Stimulated activated CD8-positive, alpha-beta memory T cell treated with anti-CD3 and anti-CD28 coated beads, Interleukin-2, amount 100 ng/mL, for 48 hours (primary cell): ENCODE results near the gene ZNF385B.

ENCODE experiments used
- DNase-seq, 2 donors: peaks; one replicate each; pipeline ENCODE4 v3.0.0-alpha.2; 2020; ENCODE audit warnings: low read depth in 2 of 2

ZNF385B gene

DNA sequence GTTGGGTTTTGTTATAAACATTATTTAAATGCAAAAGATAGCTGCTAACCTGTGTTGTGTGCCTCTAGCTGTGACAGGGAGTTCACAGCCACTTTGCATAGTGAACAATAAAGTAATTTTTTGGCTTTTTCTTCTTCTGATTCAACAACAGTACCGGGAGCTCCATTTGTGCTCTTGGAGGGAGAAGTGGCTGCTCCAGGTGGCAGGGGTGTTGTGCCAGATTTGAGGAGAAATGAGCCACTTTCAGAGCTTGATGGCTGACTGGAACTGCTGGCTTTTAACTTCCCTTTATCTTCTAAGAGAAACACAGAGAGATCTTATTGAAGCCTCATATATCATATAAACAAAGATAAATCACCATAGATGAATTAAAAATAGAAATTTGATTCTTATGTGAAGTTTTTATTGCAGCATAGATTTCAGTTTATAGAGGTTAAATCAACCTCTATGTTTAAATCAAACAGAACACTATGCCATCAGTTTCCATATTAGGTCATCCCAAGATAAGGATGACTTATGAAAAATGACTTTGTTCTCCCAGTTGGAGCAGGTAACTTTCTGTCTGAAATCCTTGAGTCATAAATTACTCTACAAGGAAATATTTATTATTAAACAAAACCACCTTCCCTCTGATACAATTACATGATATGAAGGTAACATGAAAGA is 414.8 kb downstream of the ZNF385B start:
- no peak for DNase-seq

DNA sequence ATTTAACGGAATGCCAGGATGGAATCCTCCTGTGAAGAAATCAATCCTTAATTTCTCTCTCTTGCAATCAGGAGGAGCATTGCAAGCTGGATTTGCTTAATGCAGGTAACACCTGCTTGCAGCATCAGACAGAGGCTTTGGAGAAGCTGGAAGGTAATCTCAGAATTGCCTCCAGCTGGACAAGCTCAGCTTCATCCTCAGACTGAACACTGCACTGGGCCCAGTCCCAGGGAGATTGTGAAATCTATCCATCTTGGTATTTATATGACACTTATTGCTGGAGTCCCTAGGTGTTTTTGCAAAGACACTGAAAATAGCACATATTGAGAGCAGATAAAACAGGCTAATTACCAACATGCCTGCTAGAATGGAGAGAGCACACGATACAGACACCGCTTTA is 417.4 kb downstream of the ZNF385B start:
- DNase-seq, result no peak

DNA sequence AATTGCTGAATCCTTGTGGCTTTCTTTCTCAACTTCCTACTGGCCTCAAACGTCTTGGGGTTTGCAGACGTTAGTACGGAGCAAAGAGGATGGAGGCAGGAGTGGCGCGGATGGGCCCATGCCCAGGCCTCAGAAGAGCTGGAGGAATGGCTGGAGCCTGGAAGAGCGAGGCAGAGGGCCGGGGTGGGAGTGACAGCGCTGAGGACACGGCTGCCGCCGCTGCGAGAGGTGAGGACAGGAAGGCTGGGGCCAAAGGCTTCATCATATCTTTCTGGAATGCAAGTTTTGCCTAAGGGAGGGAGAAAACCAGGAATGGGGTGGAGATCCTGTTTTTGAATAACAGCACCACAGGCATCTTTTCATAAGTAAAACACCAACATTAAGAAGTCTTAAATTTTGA is 418.2 kb downstream of the ZNF385B start:
- no peak for DNase-seq

DNA sequence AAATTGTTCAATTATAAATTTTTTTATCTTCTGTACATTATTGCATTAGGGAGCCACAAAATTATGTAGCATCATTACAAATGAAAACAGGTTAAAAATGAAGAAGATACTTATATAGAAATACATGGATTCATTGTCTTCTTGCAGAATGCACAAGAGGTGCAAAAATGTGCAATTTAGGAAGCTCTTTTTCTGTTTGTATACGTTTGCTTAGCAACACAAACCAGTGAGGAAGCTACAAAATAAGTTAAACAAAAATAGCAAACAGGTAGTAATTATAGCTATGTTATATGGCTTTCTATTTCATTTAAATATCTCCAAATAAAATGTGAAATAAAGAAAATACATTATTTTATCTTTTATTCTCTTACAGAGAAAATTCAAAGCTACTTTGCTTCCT is 419.2 kb downstream of the ZNF385B start:
- DNase-seq, result no peak

DNA sequence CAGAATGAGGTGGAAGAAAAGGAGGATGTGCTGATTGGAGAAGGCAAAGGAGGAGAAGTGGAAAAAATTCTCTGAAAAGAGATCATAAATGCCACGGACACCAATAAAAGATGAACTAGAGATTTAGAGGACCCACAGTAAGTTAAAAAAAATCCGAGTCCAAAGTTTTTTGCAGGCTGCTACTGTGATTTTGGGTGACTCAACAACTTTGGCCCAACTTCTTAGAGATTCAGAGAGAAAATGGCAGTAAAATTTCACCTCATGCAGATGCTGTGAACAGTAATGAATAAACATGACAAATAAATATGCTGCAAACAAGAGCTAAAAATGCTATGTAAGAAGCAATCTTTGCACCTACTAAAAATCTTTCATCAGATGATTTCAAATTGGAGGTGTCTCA is 419.9 kb downstream of the ZNF385B start:
- no peak for DNase-seq

DNA sequence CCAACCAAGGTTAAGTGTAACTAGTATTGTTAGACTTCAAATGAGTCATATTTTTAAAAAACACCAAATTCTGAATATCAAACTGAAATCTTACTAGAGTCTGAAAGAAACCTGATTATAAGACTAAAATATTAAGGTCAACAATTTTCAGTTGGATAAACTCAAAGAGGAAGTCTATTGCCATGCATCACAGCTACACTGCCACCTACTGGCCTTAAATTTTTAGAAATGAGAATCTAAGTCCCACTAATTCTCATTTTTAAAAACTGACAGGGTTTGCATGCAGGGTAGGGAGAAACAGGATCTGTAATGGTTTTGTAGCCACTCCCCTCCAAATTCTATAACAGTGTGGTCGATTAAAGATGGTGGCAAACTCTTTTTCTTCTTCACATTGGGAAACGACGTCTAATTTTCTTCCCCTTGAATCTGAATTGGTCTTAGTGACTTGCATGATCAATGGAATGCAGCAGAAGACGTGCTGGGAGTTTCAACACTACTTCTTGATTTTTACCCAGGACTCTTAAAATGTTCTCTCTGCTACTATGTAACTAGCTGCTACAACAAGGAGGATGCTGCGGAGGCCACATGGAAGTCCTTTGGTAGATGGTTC is 420.7 kb downstream of the ZNF385B start:
- no peak for DNase-seq

DNA sequence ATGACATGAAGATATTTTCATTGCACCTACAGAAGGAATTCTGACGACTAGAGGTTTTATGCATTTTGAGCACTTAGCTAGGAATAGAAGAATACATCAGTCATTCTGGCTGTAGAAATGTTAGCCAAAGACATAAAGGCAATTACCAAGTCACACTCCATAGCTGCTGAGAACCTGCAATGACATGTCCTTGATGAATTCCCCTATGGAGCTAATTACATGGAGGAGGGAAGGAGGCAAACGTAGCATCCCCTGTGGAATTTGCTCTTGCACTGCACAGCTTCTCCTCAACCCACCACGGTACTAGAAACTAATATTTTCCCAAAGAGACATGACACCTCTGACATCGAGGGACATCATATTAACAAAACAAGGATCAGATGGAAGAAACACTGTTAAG is 422.8 kb downstream of the ZNF385B start:
- no peak for DNase-seq

DNA sequence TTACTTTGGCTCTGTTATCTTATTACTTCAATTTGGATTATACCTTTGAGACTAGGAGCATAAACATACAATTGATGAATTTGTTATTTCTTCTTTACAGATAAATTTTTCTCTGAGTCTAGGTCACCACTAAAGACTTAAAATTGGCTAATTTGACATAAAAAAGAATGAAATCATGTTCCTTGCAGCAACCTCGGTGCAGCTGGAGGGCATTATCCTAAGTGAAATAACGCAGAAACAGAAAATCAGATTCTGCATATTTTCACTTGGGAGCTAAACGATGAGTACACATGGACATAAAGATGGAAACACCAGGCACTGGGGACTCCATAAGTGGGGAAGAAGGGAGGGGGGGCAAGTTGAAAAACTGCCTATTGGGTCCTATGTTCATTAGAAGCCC is 424.0 kb downstream of the ZNF385B start:
- DNase-seq, result no peak

DNA sequence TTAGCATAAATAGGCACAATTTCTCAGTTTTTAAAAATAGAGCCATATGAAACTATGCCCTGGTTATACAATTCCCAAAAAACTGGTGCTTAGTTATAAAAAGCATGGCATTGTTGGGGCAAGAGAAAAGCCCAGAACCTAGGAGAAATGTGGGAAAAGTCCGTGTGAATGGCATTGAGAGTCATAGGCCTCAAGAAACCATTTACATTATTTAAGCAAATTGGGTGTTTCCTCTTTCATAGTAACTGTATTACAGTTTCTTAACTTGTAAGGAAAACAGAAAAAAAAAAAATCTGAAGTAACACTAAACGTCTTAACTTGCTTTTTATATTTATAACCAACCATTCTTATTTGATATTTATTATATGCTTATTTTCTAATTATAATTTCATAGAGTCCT is 425.8 kb downstream of the ZNF385B start:
- no peak for DNase-seq

DNA sequence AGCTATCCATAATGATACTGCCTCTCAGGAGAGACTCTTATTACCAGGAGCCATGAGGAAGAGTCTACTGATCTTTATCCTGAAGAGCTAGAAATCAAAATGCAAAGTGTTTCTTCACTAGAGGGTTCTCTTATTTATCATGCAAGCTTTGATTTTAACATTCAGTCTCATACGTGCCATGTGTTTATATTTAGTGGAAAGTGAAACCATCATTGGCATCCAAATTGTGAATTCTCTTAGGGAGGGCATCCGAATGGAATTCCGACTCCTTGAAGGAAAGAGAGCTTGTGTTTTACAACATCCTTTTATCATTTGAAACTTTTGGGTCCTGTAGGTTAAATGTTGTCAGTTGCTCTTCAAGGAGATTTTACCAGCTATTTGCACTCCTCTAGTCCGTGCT is 426.4 kb downstream of the ZNF385B start:
- DNase-seq, result no peak

DNA sequence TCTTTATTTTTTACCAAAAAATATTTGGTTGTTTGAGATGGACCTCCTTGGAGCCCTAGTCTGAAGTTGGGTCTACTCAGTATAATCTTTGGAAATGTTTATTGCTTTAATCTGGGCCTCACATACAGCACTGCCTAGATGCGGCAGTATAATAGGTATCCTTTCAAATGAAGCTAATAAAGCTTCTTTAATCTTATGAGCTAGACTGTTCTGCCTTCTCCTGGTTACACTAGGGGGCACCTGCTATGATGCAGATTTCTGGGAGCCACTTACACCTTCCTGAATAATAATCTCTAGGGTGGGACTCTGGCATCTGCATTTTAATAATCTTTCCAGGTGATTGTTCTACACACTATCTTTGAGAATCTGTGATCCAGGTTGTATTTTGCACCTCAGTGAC is 427.1 kb downstream of the ZNF385B start:
- DNase-seq, result no peak

DNA sequence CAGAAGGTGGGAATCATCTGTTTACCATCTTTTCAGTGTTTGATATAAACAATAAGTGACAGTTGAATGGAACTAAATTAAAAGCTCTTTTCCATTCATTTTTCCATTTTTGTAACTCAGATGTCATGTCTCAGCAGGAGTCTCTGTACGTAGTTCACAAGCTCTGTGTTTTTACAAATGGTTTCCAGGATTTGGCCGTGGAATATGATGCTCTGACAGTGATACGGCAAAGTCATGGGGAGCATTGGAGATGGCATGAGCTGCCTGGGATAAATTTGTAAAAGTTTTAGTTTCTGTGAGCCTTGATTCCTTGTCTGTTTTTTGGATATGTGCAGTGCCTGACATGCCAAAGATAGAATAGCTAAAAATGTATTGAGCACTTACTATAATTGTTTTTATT is 428.7 kb downstream of the ZNF385B start:
- DNase-seq, result no peak

DNA sequence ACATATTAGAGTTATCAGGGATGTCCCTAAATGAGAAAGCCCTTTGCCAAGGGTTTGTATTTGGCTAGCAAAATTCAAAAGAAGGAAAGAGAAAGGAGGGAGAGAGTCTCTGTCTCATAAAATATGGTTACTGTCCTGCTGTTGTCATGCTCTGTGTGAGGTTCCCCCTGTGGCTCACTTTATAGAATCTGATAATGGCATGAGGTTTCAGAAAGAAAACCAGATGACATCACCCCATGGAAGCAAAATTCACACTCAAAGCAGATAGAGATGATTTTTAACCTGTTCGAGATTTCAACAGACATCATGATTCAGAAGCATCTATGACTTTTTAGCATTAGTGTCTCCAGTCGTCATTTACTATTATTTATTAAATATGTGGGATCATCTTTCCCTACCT is 431.8 kb downstream of the ZNF385B start:
- DNase-seq, result no peak

DNA sequence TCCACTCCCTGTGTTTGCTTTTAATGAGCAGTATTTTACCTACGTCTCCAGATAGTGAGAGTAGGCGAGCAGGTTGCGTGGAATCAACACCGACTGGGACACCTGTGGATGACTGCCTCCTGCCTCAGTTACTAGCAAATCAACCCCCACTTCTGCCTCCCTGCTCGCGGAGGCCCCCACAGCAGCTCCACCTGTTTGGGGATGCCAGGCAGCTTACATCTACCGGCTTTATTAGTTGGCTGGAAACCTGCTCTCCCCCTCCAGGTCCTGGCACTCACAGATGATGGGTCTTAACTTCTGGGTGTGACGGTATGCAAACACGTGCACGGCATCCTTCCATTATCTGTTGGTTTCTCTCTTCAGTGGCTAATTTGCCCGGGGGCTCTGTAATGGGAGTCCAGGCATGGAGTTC is 432.3 kb downstream of the ZNF385B start:
- no peak for DNase-seq

DNA sequence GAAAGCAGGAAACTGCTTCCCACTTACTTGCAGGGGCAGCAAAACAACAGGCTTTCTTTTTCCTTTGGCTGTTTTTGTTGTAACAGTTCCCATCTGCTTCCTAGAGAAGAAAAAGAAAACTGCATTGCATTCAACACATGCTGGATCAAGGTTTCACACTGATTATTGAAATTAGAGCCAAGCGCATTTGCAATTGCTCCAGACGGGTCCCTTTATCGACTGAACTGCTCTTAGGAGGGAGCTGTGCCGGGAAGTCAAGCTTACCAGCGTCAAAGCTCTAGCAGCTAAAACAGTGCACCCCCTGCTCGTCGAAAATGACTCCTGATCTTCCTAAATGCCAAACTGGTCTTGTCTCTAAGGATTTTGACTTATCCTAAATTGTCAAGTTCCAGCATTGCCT is 432.8 kb downstream of the ZNF385B start:
- DNase-seq, result no peak

DNA sequence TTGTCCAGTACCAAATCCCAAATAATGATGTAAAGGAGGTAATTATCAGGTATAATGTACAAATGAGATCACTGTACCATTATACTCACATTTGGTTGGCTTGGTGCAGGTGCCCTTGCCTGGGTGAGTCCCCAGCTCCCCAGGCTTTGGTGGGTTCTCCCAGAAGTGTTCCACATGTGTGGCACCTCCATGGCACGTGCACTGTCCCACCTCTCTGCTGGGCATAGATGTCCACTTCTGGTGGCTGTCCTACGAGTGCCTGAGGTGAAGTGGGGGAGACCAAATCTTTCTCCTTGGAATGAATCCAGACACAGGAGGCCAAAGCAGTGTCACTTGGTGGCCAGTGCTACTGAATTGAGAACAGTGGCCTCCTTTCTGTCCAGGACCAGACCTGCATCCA is 434.3 kb downstream of the ZNF385B start:
- DNase-seq, result no peak

DNA sequence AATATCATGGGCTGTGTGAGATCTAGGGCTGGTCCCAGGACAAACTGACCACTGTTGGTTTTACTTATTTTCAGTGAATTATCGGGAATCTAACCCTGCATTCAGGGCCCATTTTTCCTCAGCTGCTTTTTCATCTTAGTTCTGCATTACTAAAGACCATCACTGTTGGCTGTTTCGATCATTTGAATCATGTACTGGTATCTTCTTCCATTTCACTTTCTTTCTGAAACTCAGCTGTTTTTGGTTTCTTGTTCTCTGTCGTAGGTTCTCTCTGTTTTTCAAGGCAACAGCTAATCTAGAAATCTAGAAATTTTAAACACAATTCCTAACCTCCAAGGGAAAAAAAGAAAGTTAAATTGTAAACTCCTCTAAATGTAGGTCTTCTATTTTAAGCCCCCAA is 436.8 kb downstream of the ZNF385B start:
- no peak for DNase-seq

DNA sequence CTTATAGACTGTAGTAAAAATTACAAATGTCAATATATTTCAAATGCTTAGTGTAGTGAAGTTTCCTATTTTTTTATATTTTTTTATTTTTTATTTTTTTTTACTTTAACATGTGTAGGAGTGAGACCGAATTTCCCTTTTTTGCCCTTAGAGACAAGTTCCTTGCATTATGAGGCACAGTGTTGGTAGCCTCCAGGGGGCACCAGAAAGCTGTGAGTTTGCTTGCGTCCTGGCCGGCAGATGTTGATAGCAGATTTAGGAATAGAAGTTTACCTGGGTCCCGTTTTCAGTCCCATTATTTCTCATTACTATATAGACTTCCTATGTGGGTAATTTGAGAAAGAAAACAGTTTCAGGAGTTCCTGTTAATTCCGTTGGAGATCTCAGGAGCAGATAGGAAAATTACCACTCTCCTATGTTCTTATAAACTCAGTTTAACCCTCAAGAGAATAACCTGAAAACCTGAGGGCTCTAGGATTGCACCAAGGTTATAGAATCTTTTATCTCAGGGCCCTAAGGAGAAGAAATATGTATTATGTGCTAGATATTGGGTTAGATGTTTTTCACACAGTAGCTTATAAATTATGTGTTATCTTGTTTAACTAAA is 439.3 kb downstream of the ZNF385B start:
- DNase-seq, result peak; percentile 19 to 28

DNA sequence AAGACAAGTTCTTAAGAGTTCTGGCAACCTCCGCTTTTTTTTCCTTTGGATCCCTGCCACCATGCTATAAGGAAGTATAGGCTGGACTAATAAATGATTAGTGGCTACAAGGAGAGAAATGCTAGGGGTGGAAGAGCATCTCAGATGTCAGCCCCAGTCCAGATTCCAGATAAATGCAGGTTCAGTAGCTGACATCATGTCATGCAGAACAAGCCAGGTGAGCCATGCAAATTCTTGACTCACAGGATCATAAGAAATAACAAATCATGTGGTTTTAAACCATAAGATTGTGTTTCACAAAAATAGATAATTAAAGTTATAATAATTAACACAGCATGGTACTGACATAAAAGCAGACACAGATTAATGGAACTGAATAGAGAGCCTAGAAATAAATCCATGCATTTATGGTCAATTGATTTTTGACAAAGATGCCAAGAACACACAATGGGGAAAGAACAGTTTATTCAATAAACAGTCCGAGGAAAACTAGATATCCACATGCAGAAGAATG is 443.9 kb downstream of the ZNF385B start:
- no peak for DNase-seq

DNA sequence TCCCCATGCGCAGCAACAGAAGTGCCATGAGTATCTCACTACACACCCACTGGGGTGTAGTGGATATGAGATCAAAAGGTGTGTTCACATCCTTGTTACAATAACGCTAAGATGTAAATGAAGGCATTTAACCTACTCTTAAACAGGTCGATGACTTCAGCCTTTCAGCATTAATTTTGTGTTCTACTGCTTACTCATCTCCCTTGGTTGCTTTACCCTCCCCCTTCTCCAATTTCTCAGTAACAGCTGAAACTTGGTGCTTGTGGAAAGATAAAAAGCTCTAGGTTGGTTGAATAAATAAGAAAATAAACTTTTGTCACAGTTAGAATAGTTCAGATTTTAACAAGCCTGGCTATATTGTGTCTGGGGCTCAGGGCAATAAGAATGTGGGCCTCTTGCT is 449.3 kb downstream of the ZNF385B start:
- DNase-seq, result no peak

DNA sequence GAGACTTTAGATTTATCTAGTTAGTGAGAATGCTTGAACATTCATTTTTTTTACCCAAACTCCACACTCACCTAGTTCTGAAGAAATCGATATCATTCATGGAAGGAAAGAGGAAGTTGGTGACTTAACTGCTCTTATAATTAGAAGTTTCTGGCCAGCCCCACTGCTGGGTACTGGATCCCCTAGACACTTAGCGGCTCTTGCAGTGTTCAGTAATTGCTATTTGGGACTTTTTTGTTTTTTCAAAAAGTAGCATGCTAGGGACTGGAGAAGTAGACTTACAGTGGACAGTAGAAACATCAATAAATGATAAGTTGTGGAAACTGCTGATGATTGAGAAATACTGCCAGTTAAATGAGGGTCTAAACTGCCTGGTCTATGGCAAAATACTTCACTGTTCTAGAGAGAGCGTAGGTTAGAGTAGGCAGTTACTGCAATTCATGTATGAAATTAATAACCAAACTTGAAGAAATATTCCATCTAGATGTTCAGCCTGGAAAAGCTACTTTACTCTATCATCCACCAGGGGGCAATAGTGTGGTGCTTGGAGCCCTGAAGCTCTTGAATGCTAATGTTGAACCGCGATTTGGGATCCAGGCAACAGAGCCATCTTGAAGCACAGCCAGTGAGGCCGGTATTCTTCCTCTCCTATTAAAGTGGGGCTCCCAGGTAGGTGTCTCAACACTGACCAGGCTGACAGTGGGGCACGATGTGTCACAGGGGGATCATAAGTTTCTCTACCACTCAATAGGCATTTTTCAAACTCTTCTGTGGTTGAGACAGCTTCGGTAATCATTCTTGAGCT is 450.7 kb downstream of the ZNF385B start:
- peak in 1 of 2 donors; percentile 2 for DNase-seq

DNA sequence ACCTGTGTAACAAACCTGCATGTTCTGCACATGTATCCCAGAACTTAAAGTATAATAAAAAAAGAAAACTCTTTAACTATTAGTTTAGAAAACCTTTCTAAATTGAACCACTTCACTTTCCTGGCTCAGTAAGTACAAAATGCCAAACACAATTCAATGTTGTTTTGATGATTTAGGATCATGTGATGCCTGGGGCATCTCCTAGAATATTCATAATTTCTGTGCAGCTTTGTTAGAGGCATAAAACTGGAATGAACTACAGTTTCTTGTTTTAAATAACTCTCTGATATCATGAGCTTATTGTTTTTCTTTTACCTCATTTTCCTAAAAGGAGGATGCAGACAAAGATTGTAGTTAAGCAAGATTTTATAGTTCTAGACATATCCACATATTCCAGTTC is 457.8 kb downstream of the ZNF385B start:
- DNase-seq, result no peak

DNA sequence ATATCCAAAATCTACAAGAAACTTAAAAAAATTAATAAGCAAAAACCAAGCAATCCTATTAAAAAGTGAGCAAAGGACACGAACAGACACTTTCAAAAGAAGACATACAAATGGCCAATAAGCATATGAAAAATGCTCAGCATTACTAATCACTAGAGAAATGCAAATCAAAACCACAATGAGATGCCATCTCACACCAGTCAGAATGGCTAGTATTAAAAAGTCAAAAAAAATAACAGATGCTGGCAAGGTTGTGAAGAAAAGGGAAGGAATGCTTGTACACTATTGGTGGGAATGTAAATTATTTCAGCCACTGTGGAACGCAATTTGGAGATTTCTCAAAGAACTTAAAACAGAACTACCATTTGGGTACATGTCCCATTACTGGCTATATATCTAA is 467.9 kb downstream of the ZNF385B start:
- no peak for DNase-seq
